HG03565 (cell line): ENCODE results near the gene MISP.

Source experiments
- ATAC-seq: cut with Tn5 transposase; IDR thresholded peaks from one replicate; pipeline ENCODE4 v1.9.1; 2021; ENCODE audit warnings: mild to moderate bottlenecking, moderate library complexity; ENCODE audit not compliant: unreplicated experiment

The MISP gene

DNA sequence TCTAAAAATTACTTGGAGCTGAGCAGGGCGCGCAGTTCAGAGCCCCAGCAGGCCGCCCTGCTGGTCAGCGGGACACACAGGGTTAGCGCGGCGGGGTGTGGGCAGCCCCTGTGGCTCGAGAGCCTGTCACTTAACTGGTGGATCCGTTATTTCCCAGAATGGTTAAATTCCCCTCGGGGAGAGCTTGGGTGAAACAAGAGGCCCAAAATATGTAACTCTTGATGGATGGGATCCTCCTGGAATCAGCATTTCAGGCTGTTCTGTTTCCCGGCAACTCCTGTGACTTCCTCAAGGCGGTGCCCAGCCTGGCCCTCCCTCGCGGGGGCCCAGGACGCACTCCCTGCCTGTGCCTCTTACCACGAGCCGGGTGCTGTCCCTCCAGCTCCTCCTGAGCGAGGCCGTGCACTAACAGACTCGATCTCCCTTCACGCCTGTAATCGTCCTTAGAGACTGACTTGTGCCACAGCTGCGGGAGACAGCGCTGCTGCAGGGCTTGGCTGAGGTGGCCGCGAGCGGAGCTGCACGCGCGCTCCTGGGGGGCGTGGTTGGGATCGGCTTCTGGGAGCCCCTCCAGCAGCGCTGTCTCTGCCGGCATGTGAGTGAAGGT lies 56.0 kb downstream of the MISP start:
- no peak for ATAC-seq

- ATAC-seq = no peak
Measured at GRCh38 chr19:807627-808422, 56.9 kb downstream of the MISP start.

GRCh38 chr19:808423-808775 lies 57.5 kb downstream of the MISP start:
- ATAC-seq = no peak

- no peak for ATAC-seq
Measured at GRCh38 chr19:810077-810855, 59.4 kb downstream of the MISP start.

GRCh38 chr19:810883-811489 lies 60.1 kb downstream of the MISP start:
- no peak for ATAC-seq

DNA sequence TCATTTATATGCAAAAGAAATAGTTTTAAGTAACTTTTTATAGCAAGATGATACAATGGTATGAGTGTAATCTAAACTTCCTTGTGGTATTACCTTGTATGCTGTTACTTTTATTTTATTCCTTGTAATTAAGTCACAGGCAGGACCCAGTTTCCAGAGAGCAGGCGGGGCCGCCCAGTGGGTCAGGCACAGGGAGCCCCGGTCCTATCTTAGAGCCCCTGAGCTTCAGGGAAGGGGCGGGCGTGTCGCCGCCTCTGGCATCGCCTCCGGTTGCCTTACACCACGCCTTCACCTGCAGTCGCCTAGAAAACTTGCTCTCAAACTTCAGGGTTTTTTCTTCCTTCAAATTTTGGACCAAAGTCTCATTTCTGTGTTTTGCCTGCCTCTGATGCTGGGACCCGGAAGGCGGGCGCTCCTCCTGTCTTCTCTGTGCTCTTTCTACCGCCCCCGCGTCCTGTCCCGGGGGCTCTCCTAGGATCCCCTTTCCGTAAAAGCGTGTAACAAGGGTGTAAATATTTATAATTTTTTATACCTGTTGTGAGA lies 60.7 kb downstream of the MISP start:
- ATAC-seq = no peak

DNA sequence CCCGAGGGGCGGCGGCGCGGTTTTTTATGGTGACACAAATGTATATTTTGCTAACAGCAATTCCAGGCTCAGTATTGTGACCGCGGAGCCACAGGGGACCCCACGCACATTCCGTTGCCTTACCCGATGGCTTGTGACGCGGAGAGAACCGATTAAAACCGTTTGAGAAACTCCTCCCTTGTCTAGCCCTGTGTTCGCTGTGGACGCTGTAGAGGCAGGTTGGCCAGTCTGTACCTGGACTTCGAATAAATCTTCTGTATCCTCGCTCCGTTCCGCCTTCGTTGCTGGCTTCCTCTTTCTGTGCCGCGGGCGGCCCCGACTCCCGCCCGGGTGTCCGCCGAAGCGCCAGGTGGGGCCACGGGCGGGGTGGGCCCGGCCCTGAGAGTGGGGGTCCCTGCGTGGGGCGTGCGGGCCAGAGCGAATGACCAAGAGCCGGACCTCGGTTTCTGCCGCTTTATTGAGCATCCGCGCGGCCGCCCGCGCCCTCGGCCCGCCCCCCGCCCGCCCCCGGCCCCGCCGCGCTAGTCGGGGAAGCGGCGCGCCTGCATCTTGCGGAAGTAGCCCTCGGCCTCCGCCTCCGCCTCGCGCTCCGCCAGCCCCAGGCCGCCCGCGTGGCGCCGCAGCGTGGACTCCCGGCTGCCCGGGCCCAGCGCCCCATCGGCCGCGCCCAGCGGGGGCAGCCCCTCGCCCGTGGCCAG lies 61.3 kb downstream of the MISP start:
- no peak for ATAC-seq

GRCh38 chr19:812747-813218 lies 61.9 kb downstream of the MISP start:
- ATAC-seq = no peak

GRCh38 chr19:813219-814151 lies 62.6 kb downstream of the MISP start:
- no peak for ATAC-seq
